HG03460 (cell line): Measurements from ENCODE around the gene OLA1.
A peak's percentile ranks its signal among the peaks of the same experiment; 100 is the strongest.

Experiments used
- ATAC-seq: cut with Tn5 transposase; IDR thresholded peaks from one replicate; pipeline ENCODE4 v1.9.1; 2021; ENCODE audit not compliant: unreplicated experiment

OLA1 gene

GRCh38 chr2:174070281-174070680, 178.1 kb downstream of the OLA1 start:
- ATAC-seq, result no peak

GRCh38 chr2:174067815-174068214, 180.5 kb downstream of the OLA1 start:
- ATAC-seq, result no peak

DNA sequence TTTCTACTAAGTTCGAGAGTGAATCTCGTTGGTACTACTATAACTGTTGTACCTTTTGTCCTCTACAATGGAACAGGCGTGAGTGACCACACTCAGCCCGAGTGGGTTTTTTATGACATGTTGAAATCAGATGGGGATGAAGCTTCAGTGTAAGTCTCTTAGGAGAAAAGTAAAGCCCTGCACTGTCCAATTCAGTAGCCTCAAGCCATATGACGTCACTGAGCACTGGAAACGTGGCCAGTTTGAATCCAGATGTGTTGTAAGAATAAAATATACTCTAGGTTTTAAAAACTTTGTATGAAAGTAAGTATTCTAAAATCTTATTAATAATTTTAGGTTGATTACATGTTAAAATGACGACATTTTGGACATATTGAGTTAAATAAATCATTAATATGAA, 181.5 kb downstream of the OLA1 start:
- ATAC-seq, result no peak

DNA sequence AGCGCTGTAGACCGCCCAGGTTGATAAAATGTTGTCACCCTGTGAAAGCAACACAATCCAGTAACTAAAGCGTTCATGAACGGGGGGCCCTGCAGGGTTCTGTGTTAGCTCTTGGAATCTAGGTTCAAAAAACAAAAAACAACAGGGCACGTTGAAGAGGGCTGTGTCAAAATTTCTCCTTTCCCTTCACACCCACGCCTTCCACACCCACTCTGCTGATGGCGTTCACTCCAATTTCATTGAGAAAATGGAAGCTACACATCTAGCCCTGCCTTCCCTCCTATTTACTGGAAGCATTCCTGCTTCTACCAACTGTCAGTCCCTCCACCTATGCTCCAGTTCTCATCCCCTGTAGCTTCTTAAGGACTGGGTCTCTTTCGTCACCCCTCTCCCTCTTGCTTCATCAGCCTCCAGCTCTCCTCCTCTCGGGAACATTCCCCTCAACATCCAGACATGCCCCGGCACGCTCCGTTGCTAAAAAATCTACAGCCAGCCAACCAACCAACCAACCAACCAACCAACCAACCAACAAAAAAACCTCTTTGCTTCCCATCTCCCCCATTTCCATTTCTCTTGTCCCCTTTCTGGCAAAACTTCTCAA, 184.7 kb downstream of the OLA1 start:
- no peak for ATAC-seq

DNA sequence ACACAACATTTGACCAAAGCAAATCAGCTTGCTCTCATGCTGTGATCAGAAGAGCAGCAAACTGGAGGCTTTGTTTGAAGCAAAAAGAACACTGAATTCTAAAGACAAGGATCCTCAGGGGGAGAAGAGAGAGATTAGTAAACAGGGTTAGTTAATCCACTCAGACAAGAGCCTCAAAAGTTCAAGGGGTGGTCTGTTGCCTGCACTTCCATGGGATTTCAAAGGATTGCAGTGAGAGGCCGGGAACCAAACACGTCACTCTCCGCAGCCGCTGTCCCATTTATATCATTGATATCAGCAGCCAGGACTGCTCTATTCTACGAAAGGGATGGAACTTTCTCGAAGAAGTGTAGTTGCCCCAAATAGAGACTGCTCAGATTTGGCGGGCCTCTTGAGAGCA, 185.4 kb downstream of the OLA1 start:
- no peak for ATAC-seq

DNA sequence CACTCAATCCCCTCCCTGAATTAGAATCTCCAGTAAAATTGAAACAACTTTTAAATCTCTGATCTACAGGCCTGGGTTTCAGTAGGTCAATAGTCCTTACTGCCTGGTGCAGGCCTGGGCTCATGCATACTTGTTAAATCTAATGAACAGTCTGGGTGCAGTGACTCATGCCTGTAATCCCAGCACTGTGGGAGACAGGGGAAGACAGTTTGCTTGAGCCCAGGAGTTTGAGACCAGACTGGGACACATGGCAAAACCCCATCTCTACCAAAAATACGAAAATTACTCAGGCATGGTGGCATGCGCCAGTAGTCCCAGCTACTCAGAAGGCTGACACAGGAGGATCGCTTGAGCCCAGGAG, 188.5 kb downstream of the OLA1 start:
- no peak for ATAC-seq

DNA sequence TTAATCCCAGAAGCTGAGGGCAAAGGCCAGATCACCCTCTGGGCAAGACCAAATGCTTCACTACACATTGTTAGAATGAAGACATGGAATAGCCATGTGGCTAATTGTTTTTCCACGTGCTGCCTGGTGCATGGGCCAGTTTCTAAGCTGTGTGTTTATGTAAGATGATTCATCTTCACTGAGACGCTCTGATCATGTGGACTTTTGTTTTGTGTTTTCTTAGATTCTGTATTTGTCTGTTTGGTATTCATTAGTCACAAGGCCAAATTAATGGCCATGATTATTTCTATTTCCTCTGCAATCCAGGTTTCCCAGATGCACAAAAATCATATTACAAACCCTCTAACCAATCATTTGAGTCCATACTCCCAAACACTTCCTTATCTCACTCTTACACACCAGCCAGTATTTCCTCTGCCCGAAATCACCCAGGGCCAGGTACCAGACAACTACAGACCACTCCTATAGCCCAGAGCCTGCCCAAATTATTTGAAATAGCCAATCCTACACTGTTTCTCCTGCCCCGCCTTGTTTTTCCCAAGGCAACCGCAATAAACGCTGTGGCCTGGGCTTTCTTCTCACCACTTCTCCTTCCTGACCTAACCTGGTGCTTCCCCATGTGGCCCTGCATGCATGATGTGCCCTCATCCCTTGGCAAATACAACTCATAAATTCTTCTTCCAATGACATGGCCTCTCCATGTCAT, 189.0 kb downstream of the OLA1 start:
- ATAC-seq, result no peak

DNA sequence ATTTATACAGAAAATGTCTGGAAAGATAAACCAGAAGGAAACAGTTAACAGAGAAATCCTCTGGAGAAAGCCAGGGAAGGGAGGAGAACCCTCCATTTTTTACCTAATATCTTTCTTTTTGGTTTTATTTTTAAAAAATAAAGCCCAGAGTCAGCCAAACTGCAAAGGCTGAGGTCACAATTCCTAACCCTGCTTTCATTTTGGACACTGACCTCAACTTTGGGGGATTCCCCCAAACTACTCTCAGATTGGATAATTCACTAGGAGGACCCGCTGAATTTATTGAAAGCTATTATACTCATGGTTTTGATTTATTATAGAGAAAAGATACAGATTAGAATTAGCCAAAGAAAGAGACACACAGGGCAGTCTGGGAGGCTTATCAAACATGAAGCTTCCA, 189.9 kb downstream of the OLA1 start:
- no peak for ATAC-seq

DNA sequence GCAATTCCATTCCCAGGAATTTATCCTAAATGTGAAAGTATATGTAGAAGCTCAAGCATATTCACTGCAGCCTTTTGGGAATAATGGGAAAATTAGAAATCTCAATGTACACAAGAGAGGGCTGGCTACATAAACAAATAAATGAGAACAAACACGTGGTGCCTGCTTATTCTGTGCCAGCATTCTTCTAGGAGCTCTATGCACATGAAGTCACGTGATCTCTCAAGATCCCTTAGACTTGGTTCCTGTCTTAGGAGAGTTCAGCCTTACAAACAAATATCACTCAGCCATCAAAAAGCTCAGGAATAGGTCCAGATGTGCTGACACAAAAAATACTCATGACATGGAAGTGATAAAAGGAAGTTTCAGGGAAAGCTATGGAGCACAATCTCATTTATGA, 190.3 kb downstream of the OLA1 start:
- ATAC-seq, result no peak

DNA sequence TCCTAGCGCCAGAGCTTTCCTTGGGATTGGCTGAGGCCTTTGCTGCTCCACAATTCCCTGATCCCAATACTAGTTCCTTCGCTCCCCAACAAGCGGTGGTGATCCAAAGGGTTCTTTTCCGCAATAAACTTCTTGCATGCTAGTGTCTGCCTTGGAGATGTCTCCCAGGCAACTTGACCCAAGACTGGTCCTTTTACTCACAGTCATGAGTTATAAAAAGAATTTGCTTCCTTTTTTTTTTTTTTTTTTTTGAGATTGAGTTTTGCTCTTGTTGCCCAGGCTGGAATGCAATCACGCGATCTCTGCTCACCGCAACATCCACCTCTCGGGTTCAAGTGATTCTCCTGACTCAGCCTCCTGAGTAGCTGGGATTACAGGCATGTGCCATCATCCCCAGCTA, 193.4 kb downstream of the OLA1 start:
- no peak for ATAC-seq

DNA sequence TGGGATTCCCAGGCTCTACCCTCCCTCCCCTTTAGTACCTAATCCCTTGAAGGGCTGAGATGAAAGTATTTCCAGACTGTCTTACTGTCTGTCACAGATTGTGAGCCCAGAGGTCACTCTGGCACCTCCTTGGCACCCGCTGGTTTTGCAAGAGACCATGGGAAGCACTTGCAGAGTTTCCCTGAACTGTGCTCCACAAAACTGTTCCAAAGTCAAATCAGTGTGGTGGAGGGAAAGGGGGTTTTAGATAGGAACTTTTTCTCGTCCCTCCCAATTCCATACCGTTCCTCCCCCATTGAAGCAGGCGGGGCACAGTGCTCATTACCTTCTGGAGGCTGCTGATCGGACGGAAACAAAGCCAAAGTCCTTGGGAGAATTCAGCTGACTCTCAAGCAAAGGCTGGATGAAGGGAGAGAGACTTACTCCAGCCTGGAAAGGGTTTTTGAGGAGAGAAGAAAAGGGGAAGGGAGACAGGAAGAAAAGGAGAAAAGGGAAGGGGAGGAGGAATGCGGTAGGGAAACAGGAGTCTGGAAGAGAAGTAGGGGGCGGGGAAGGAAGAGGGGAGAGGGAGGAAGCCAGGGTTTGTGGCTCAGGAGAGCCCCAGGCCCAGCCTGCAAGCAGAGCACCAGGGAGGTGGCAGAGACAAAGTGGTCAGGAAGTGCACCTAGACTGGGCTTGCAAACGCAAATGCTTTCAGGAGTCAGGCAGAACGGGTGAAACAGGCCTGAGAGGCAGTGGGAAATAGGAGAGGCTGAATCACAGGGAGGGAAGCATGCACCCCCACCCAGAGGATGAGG, 194.8 kb downstream of the OLA1 start:
- ATAC-seq, result no peak

DNA sequence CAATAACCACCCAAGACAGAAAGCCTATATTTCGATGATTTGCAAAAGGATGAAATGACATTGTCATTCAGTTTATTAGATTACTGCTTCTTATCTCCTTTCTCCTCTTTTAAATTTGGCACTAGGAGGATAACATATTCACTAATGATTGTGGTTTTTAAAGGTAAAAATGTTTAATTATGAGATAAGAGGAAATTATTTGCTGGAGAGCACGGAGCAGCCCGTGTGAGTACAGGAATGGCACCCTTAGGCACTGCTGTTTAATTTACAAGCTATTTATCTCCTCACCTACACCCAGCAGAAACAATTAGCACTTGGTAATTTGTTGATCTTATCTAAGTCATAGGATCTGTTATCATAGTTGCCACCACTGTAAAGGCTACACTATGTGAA, 195.8 kb downstream of the OLA1 start:
- ATAC-seq, result no peak

GRCh38 chr2:174051741-174052583, 196.4 kb downstream of the OLA1 start:
- no peak for ATAC-seq

GRCh38 chr2:174051068-174051467, 197.3 kb downstream of the OLA1 start:
- ATAC-seq, result no peak

- no peak for ATAC-seq
Measured at GRCh38 chr2:174049895-174050294, 198.4 kb downstream of the OLA1 start.

GRCh38 chr2:174048243-174048642, 200.1 kb downstream of the OLA1 start:
- ATAC-seq, result no peak

- ATAC-seq, result no peak
Measured at GRCh38 chr2:174047746-174048145, 200.6 kb downstream of the OLA1 start.

GRCh38 chr2:174046172-174046571, 202.2 kb downstream of the OLA1 start:
- ATAC-seq, result no peak

DNA sequence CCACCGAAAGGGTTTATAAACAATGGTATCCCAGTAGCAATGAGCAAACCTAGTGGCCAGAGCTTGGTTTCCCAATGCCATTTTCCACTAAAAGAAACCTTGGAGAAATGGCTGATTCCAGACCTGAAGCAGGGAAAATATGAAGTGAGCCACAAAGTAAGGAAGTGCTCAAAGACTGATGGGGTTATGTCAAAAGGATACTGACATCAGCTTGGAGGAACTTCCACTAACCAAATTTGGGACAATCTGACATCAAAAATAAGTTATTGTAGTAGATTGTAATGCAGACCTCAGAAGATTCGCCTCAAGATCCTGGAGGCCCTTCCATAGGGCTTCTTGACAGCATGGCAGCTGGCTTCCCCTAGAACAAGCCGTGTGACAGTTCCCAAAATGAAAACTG, 203.8 kb downstream of the OLA1 start:
- ATAC-seq, result no peak

GRCh38 chr2:174040417-174040701, 208.0 kb downstream of the OLA1 start:
- no peak for ATAC-seq

DNA sequence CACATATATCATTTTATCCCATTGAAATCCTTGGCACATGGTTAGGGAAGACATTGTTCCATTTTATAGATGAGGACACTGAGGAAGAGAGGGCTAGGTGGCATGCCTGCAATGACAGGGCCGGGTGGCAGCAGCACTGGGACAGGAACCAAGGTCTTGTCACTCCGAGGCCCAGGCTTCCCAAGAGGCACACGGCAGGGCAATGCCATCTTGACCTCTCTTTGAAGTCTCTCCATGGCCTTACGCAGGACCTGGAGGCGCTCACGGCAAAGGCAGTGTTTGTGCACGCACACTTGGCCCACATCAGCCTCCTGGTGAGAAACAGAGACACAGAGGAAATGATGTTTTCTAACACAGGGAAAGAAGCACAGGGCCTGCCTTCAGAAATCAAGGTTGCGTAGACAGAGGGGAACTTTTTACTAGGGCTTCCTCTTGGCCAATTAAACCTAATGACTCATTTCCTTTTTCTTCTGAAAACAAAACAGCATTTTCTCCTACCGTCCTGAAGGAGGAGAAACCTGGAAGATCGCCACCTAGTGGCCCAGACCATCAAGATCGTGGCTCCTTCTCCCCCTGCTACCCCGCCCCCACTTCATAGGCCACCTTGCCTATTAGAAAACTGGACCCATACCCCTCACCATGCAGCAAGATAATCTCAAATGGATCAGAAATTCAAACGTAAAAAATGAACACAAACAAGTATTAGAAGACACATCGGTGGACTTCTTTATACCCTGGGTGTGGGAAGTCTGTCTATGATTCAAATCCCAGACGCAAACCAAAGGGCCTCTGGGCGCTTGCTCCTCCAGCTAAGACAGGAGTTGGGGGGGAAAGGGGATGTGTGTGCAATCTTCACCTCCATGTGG, 208.5 kb downstream of the OLA1 start:
- peak; percentile 78 for ATAC-seq
